Upper lobe of left lung (tissue), 4 donors: ENCODE results near the gene GATB.

Source experiments
- CTCF ChIP-seq, 6 experiments: fragments of 450-650 bp in 4 of 6; fragments of 200-600 bp in 2 of 6; sonication (generic) in 2 of 6; IDR thresholded peaks; one replicate each; pipeline ENCODE4 v1.5.1; 2016 to 2019; ENCODE audit warnings: antibody characterized with exemption in 6 of 6
- EP300 ChIP-seq, 4 donors: sonication (generic); formaldehyde crosslinking; IDR thresholded peaks; one replicate each; pipeline ENCODE4 v1.5.1; 2017; ENCODE audit warnings: antibody characterized with exemption in 4 of 4, control low read depth in 2 of 4

GRCh38 chr4:151786158-151786495 is 25.3 kb upstream of the GATB start:
- TF ChIP-seq CTCF (IDR thresholded peaks at IDR 0.05), result no peak
- no peak for TF ChIP-seq EP300 (IDR thresholded peaks at IDR 0.05)
